ENCODE data around the gene NCKAP5.

NCKAP5 gene

DNA sequence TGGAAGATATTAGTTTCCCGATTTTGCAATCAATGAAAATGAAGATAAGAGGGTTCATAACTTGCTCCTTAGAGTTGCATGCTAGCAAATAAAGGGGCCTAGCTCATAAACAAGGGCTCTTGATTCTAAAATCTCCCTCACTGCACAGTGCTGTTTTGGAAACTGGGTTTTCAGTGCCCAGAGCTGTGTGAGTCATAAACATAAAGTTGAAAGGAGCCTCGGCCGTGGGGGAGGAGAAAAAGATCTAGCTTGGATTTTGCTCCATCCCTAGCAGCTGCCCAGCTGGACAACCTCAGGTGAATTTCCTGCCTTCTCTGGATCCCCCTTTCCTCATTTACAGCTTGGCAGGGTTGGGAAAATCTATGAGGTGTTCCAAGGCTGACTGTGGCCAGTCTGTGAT lies 940.7 kb downstream of the NCKAP5 start:
- DNase-seq (ENCODE audit: low spot score) = no peak

DNA sequence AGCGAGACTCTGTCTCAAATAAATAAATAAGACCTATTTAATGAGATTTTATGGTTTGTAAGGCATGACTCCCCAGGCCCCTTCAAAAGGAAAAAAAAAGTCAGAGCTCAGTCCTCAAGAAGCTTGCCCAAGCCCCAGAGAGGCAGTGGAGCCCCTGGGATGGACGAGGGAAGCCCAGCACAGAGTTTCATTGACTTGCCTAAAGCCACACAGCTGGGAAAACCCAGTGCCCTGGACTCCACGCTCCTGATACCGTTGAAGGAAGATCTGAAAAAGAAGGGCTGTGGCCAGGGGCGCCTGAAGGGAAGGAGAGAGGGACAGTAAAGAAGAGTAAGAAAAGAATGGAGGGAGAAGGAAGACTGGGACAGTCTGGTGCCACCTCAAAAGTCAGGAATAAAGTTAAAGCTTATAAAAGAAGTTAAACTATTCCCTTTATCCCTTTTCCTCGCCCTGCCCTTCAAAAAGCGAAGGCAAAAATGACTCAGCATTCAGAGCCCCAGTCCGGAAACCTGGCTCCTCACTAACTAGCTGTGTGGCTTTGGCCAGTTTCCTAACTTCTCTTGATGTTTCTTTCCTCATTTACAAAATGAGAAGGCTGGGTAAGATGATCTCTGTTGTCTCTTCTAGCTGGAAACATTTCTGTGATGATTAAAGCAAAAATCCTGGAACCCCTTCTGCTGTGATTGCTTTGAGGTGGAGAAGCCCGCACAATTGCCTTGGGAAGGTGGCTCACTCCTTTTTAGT lies 945.0 kb downstream of the NCKAP5 start:
- no peak for DNase-seq (ENCODE audit: low spot score)

All from globus pallidus (tissue), 1 donor.